ENCODE data around the gene SLC7A14.

DNA sequence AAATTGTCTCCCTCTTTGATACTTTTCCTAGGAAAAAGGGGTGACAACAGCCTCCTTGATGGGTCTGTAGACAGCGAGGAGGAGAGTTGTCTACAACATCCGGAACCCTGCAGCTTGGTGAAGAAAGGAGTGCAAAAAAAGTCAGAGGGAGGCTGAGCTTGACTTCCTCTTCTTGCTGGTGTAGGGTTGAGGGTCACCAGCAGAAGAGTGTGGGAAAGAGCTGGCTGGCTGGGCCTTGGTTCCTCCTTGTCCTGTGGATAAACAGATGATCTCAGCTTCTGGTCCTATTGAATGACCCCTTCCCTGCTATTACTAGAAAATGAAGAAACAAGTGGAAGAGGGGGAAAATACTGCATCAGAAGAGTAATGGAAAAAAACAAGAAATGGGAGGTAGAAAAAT is 20.4 kb downstream of the SLC7A14 start:
- no peak for TF ChIP-seq EZH2 (IDR thresholded peaks at IDR 0.05; ENCODE audit: insufficient read depth, poor library complexity, severe bottlenecking)
- TF ChIP-seq EZH2phosphoT487 (IDR thresholded peaks at IDR 0.05; ENCODE audit: insufficient read depth, low read depth), result no peak

Measured in GM23248 (cell line).